GM12865 (cell line): ENCODE measurements around the gene DOP1B.

ENCODE experiments used
- DNase-seq: peaks from one replicate; pipeline ENCODE4 v3.0.0; 2010; ENCODE audit warnings: low read depth
- H3K4me3 ChIP-seq: 2 replicates; pipeline ENCODE4 v1.5.1; 2011; ENCODE audit warnings: mild to moderate bottlenecking, low read depth, low read length, control low read depth
- CTCF ChIP-seq: IDR thresholded peaks from 2 replicates; pipeline ENCODE4 v1.5.1; 2011; ENCODE audit warnings: low read length, control low read depth, low read depth, inconsistent platforms; ENCODE audit not compliant: insufficient read depth; ENCODE audit errors: missing control alignments

The DOP1B gene

GRCh38 chr21:36155603-36156338, 853 bp upstream of the DOP1B start:
- TF ChIP-seq CTCF = no peak
- peak; percentile 11 for DNase-seq
- peak overlapping the region; percentile 62 for H3K4me3 ChIP-seq

GRCh38 chr21:36156339-36156814, 247 bp upstream of the DOP1B start:
- DNase-seq = peak; percentile 100
- TF ChIP-seq CTCF = no peak
- H3K4me3 ChIP-seq = peak overlapping the region; percentile 82

- no peak for TF ChIP-seq CTCF
- H3K4me3 ChIP-seq = no peak overlapping the region
- no peak for DNase-seq
These were observed 2.8 kb downstream of the DOP1B start for GRCh38 chr21:36159356-36159921.

- H3K4me3 ChIP-seq = no peak overlapping the region
- DNase-seq = no peak
- TF ChIP-seq CTCF = no peak
These were observed 4.2 kb downstream of the DOP1B start for GRCh38 chr21:36160850-36161178.

GRCh38 chr21:36162631-36163030, 6.0 kb downstream of the DOP1B start:
- H3K4me3 ChIP-seq = no peak overlapping the region
- TF ChIP-seq CTCF = no peak
- DNase-seq = no peak

GRCh38 chr21:36163750-36164741, 7.4 kb downstream of the DOP1B start:
- no peak for DNase-seq
- TF ChIP-seq CTCF = no peak
- no peak overlapping the region for H3K4me3 ChIP-seq
